Motor neuron (in vitro differentiated cells): ENCODE data around the gene MAPK12. TPM values are rescaled to one million over a fixed set of nuclear protein-coding genes. Genes with fewer than 3 reads are reported as not detected.

ENCODE experiments used
- ATAC-seq, 8 experiments: fragments of 200-7000 bp; cut with Tn5 transposase; replicated peaks in 6 of 8; 2 replicates each; pipeline ENCODE4 v1.8.0; 2021; ENCODE audit warnings: mild to moderate bottlenecking in 8 of 8, moderate library complexity in 8 of 8
- H3K27ac ChIP-seq, 2 donors: fragments of 250-450 bp; sonication (Bioruptor Pico); 2 replicates each; pipeline ENCODE4 v1.9.0; 2021; ENCODE audit warnings: antibody characterized with exemption in 2 of 2, mild to moderate bottlenecking in 2 of 2, moderate library complexity in 1 of 2
- H3K4me1 ChIP-seq, 2 donors: fragments of 250-450 bp; sonication (Bioruptor Pico); replicated peaks in 1 of 2; 2 replicates each; pipeline ENCODE4 v1.6.1; 2021; ENCODE audit warnings: antibody characterized with exemption in 2 of 2, mild to moderate bottlenecking in 2 of 2, moderate library complexity in 1 of 2
- H3K4me3 ChIP-seq, 5 donors: fragments of 250-450 bp; sonication (Bioruptor Pico); 2 replicates each; pipeline ENCODE4 v1.9.0; 2021; ENCODE audit warnings: antibody characterized with exemption in 5 of 5, mild to moderate bottlenecking in 5 of 5, moderate library complexity in 4 of 5
- WGBS, 10 experiments: fragments of 450-650 bp; shearing (Covaris generic); methylation state at CpG; one replicate each; pipeline ENCODE4 v1.0.0; 2022; 5-methylcytosine and 5-hydroxymethylcytosine counted together
- in situ Hi-C, 9 experiments: fragments of 400-800 bp; cut with MboI; loops; one replicate each; pipeline ENCODE4 v1.15.0; 2021; ENCODE audit warnings: low sequenced_read_pairs in 9 of 9, low pct_unique_long_range_greater_than_20kb in 2 of 9; ENCODE audit not compliant: unreplicated experiment in 9 of 9
- total RNA-seq, 8 experiments: library from RNA; unstranded; fragments of 300-600 nt; gene quantifications; 2 replicates each; pipeline versions ENCODE4 v1.2.3 to v1.2.4, GENCODE V29; 2022

The MAPK12 gene
- total RNA-seq, 8 experiments from 2014 or later: 8.8 to 34.7 (median 22.7) TPM

- Histone ChIP-seq H3K27ac (no peak overlapping the region), H3K4me3 (no peak overlapping the region), H3K4me1 (peaks cover under 1 to 13% of the 10 kb centered on the region in 2 donors)
- whole genome bisulfite sequencing, 10 experiments: 0 to 73% (median 40%) methylated on average over 1 to 3 of the region's 11 CpGs; no CpG with 5 or more reads in 5 of the 10 experiments
- peak in 2 of 8 experiments; percentile 18 to 53 for ATAC-seq
- in situ Hi-C loops: no loop called here
These were observed 24.6 kb downstream of the MAPK12 start for GRCh38 chr22:50236731-50237409.

DNA sequence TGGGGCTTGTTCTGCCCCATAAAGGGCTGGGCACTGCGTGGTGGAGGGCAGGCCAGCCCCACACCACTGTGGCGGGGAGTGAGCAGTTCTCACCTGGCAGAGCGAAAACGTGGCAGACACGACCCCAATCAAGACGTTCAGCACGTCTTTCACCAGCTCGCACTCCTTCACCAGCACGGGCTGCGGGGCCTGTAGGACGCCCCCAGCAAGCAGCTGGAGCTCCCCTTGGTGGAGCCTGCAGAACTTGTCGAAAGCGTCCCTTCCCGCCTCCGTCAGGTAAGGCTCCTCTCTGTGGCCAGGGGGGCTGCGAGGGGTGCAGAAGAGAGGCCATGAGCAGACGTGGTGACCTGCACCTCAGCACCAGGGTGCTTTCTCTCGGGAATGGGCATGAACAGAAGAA is 28.3 kb downstream of the MAPK12 start:
- Histone ChIP-seq H3K4me1 (no peaks in the 10 kb centered on the region), H3K4me3 (no peak overlapping the region), H3K27ac (no peak overlapping the region)
- in situ Hi-C loops: no loop called here
- no peak for ATAC-seq
- WGBS, 10 experiments: 88 to 100% (median 94%) methylated on average over 1 to 13 of the region's 18 CpGs; no CpG with 5 or more reads in 5 of the 10 experiments

DNA sequence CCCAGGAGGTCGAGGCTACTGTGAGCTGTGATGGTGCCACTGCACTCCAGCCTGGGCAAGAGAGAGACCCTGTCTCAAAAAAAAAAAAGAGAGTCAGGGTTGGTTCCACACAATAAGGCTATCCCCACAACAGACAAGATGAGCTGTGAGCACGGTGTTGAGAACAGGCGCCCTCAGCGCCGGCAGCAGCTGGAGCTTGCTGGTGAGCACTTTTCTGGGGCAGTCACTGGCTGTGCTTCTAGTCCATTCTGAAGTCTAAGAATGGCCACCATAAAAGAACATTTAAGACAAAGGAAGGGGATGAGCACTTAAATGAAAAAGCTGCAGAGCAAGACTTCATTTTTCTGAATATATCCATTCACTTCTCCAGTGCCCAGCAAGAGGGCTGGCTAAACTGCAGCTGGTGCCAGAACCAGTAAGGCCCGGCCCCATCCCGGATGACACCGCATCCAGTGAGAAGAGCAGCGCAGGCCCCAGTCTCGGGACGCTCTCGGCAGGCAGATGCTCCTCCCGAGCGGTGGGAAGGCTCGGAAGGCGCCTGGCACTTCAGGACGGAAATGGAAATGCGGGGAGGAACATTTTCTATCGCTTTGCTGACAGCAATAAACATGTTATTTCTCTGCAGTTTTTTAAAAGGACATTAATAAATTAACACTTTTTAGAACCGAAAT is 28.9 kb downstream of the MAPK12 start:
- no peak for ATAC-seq
- no peaks in the 10 kb centered on the region for H3K4me1 ChIP-seq
- 84 to 100% (median 93%) methylated on average over 1 to 14 of the region's 20 CpGs; no CpG with 5 or more reads in 3 of the 10 experiments for WGBS, 10 experiments
- no peak overlapping the region for H3K4me3 ChIP-seq
- H3K27ac ChIP-seq: no peak overlapping the region
- in situ Hi-C loops: no loop called here

- 85 to 100% (median 99%) methylated on average over 1 to 10 of the region's 16 CpGs; no CpG with 5 or more reads in 4 of the 10 experiments for WGBS, 10 experiments
- in situ Hi-C loops: no loop called here
- Histone ChIP-seq H3K27ac (no peak overlapping the region), H3K4me3 (no peak overlapping the region), H3K4me1 (no peaks in the 10 kb centered on the region)
- no peak for ATAC-seq
These were observed 32.1 kb downstream of the MAPK12 start for GRCh38 chr22:50229370-50229769.

GRCh38 chr22:50228366-50228765 is 33.1 kb downstream of the MAPK12 start:
- Histone ChIP-seq H3K4me3 (no peak overlapping the region), H3K4me1 (no peaks in the 10 kb centered on the region), H3K27ac (no peak overlapping the region)
- no peak for ATAC-seq
- WGBS, 10 experiments: 80 to 100% methylated on average over 1 to 4 of the region's 9 CpGs; no CpG with 5 or more reads in 8 of the 10 experiments
- in situ Hi-C loops: no loop called here

GRCh38 chr22:50227579-50228215 is 33.8 kb downstream of the MAPK12 start:
- H3K4me3 ChIP-seq: no peak overlapping the region
- no peaks in the 10 kb centered on the region for H3K4me1 ChIP-seq
- in situ Hi-C loops: no loop called here
- WGBS, 10 experiments: 93 to 100% (median 100%) methylated on average over 1 to 5 of the region's 25 CpGs; no CpG with 5 or more reads in 4 of the 10 experiments
- no peak overlapping the region for H3K27ac ChIP-seq
- ATAC-seq: peak in 2 of 8 experiments; percentile 10 to 15

DNA sequence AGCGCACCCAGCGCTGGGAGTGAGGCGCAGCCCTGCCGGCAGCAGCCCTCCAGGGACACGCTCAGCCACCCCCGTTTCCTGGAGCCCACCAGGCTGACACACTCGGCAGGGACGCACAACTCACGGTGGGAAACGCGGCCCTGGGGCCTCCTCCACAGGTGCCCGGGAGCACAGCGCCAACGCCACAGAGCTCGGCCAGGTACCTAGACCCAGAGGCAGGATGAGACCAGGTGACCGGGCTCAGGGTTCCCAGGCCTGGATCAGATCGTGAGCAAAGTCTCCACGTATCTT is 34.7 kb downstream of the MAPK12 start:
- H3K27ac ChIP-seq: no peak overlapping the region
- no peak overlapping the region for H3K4me3 ChIP-seq
- H3K4me1 ChIP-seq: no peaks in the 10 kb centered on the region
- no peak for ATAC-seq
- in situ Hi-C loops: no loop called here
- no CpG with 5 or more reads among the region's 18 CpGs for WGBS, 10 experiments

- WGBS, 10 experiments: 87 to 100% (median 95%) methylated on average over 1 to 7 of the region's 31 CpGs; no CpG with 5 or more reads in 6 of the 10 experiments
- Histone ChIP-seq H3K4me1 (no peaks in the 10 kb centered on the region), H3K4me3 (no peak overlapping the region), H3K27ac (no peak overlapping the region)
- peak in 2 of 8 experiments; percentile 12 for ATAC-seq
- in situ Hi-C loops: no loop called here
These were observed 35.2 kb downstream of the MAPK12 start for GRCh38 chr22:50226063-50226874.

- no peak overlapping the region for H3K4me3 ChIP-seq
- no peak overlapping the region for H3K27ac ChIP-seq
- no peaks in the 10 kb centered on the region for H3K4me1 ChIP-seq
- ATAC-seq: no peak
- in situ Hi-C loops: no loop called here
- WGBS, 10 experiments: 80 to 100% (median 95%) methylated on average over 1 to 4 of the region's 24 CpGs; no CpG with 5 or more reads in 5 of the 10 experiments
These were observed 36.1 kb downstream of the MAPK12 start for GRCh38 chr22:50225200-50225969.

DNA sequence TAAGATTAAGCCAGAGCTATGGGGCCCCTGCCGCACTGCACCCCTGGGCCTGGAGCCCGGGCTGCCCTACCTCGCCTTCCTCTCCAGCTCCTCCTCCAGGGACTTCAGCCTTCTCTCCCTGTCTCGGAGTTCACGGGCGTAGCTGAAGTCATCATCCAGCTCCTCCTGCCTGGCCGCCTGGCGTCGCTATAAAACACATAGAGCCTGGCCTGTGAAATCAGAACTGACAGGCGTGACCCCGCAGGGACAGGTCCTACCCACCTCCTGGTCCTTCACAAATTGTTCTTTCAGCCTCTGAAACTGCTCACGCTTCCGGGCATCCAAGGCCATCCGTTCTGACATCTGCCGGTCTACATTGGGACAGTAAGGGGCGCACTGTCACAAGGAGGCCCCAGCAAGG is 37.4 kb downstream of the MAPK12 start:
- Histone ChIP-seq H3K27ac (no peak overlapping the region), H3K4me1 (no peaks in the 10 kb centered on the region), H3K4me3 (no peak overlapping the region)
- no peak for ATAC-seq
- WGBS, 10 experiments: 71 to 100% (median 89%) methylated on average over 1 to 11 of the region's 16 CpGs; no CpG with 5 or more reads in 3 of the 10 experiments
- in situ Hi-C loops: no loop called here

DNA sequence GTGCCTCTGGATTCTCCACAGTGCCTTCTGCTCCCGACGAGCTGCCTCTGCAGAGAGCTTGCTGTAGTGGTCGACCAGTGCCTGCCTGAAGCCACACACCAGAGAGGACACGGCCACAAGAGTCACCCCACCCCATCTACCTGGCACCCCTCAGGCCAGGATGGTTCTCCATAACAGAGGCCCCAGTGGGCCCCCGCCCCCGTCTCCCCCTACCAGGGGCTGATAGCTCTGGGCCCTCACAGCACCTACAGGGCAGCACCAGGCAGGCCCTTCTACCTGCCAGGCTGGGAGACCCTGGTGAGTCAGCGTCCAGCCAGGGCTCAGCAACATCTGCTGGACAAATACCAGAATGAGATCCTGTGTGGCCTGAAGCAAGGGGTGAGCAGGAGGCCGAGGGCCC is 39.0 kb downstream of the MAPK12 start:
- H3K27ac ChIP-seq: no peak overlapping the region
- no peak for ATAC-seq
- H3K4me1 ChIP-seq: no peaks in the 10 kb centered on the region
- no peak overlapping the region for H3K4me3 ChIP-seq
- in situ Hi-C loops: no loop called here
- 60 to 82% (median 60%) methylated on average over 2 of the region's 8 CpGs; no CpG with 5 or more reads in 7 of the 10 experiments for WGBS, 10 experiments
